IMR-90 (cell line): ENCODE results near the gene RASL10B. TPM values are rescaled to one million over a fixed set of nuclear protein-coding genes. Genes with fewer than 3 reads are reported as not detected.

Experiments
- ATAC-seq: fragments of 200-7000 bp; cut with Tn5 transposase; 2 replicates; pipeline ENCODE4 v1.9.1; 2020; ENCODE audit warnings: low read depth, mild to moderate bottlenecking, moderate library complexity
- BruUV-seq: library from RNA; stranded (reverse); fragments of 400-500 nt; replicated peaks from 2 replicates; lab custom pipeline; 2021; lab: Mats Ljungman, UMichigan
- CTCF ChIA-PET: fragments of 300-600 bp; formaldehyde crosslinking; extraction: SDS; loops from one replicate; lab custom pipeline; 2021; ENCODE audit warnings: antibody characterized with exemption; lab: Yijun Ruan, JAX
- POLR2A ChIA-PET: fragments of 300-600 bp; sonication (Branson Sonifier 250); formaldehyde crosslinking; loops from one replicate; lab custom pipeline; 2022; ENCODE audit warnings: antibody characterized with exemption; ENCODE audit not compliant: unreplicated experiment; lab: Charles Lee
- DNase-seq: peaks from one replicate; pipeline ENCODE4 v3.0.0; 2013
- H2AFZ ChIP-seq: replicated peaks from 2 replicates; pipeline ENCODE3; 2013; ENCODE audit warnings: low read length, mild to moderate bottlenecking; ENCODE audit not compliant: poor library complexity
- H2AK5ac ChIP-seq: 2 replicates; pipeline ENCODE4 v1.6.1; 2013; ENCODE audit warnings: low read depth, low read length, inconsistent platforms
- H2AK9ac ChIP-seq: replicated peaks from 2 replicates; pipeline ENCODE3; 2013; ENCODE audit warnings: mild to moderate bottlenecking, low read depth, low read length, moderate library complexity; ENCODE audit not compliant: poor library complexity
- H2BK120ac ChIP-seq: 2 replicates; pipeline ENCODE4 v1.6.1; 2013; ENCODE audit warnings: low read depth, low read length, inconsistent platforms
- H2BK15ac ChIP-seq: 3 replicates; pipeline ENCODE4 v1.6.1; 2013; ENCODE audit warnings: low read depth, low read length, inconsistent platforms
- H2BK20ac ChIP-seq: 2 replicates; pipeline ENCODE4 v1.6.1; 2013; ENCODE audit warnings: low read depth, mild to moderate bottlenecking, inconsistent platforms, low read length, moderate library complexity
- H2BK5ac ChIP-seq: 2 replicates; pipeline ENCODE4 v1.6.1; 2013; ENCODE audit warnings: mild to moderate bottlenecking, low read depth, low read length, inconsistent platforms; ENCODE audit not compliant: poor library complexity, severe bottlenecking
- H3K14ac ChIP-seq: replicated peaks from 2 replicates; pipeline ENCODE4 v1.6.1; 2013; ENCODE audit warnings: low read depth, low read length, inconsistent platforms
- H3K18ac ChIP-seq: 2 replicates; pipeline ENCODE4 v1.6.1; 2013; ENCODE audit warnings: low read depth, low read length, control low read depth
- H3K23ac ChIP-seq: 2 replicates; pipeline ENCODE4 v1.6.1; 2013; ENCODE audit warnings: low read depth, low read length, inconsistent platforms
- H3K27ac ChIP-seq: 2 replicates; pipeline ENCODE4 v1.5.1; 2013; ENCODE audit warnings: mild to moderate bottlenecking, control low read depth, low read length; ENCODE audit not compliant: insufficient read depth
- H3K27me3 ChIP-seq: 2 replicates; pipeline ENCODE4 v1.6.1; 2013; ENCODE audit warnings: low read length; ENCODE audit not compliant: control insufficient read depth, insufficient read depth
- H3K36me3 ChIP-seq: 2 replicates; pipeline ENCODE4 v1.6.1; 2013; ENCODE audit warnings: low read length, mixed read lengths; ENCODE audit not compliant: control insufficient read depth, insufficient read depth
- H3K4ac ChIP-seq: 2 replicates; pipeline ENCODE4 v1.6.1; 2013; ENCODE audit warnings: low read depth, low read length, inconsistent platforms
- H3K4me1 ChIP-seq: 2 replicates; pipeline ENCODE4 v1.6.1; 2013; ENCODE audit warnings: low read length, mixed read lengths; ENCODE audit not compliant: control insufficient read depth, insufficient read depth
- H3K4me2 ChIP-seq: 2 replicates; pipeline ENCODE4 v1.6.1; 2013; ENCODE audit warnings: low read depth, mild to moderate bottlenecking, control low read depth, low read length, moderate library complexity
- H3K4me3 ChIP-seq: 2 replicates; pipeline ENCODE4 v1.5.1; 2013; ENCODE audit warnings: low read depth, mild to moderate bottlenecking, control low read depth, low read length, moderate library complexity; ENCODE audit not compliant: insufficient read depth
- H3K56ac ChIP-seq: 2 replicates; pipeline ENCODE4 v1.6.1; 2013; ENCODE audit warnings: low read length, inconsistent platforms; ENCODE audit not compliant: insufficient read depth; ENCODE audit errors: extremely low read depth
- H3K79me1 ChIP-seq, 2 experiments: 2 replicates each; pipeline ENCODE4 v1.6.1; 2013; ENCODE audit warnings: low read length in 2 of 2, inconsistent platforms in 1 of 2, low read depth in 1 of 2
- H3K9ac ChIP-seq: 2 replicates; pipeline ENCODE4 v1.6.1; 2013; ENCODE audit warnings: low read depth, low read length, control low read depth
- H3K9me1 ChIP-seq: 2 replicates; pipeline ENCODE4 v1.6.1; 2013; ENCODE audit warnings: low read length, inconsistent platforms; ENCODE audit not compliant: insufficient read depth
- H3K9me3 ChIP-seq: 2 replicates; pipeline ENCODE4 v1.6.1; 2013; ENCODE audit warnings: low read length; ENCODE audit not compliant: control insufficient read depth, insufficient read depth
- H4K20me1 ChIP-seq: 2 replicates; pipeline ENCODE4 v1.6.1; 2013; ENCODE audit warnings: low read length, inconsistent platforms; ENCODE audit not compliant: insufficient read depth
- H4K5ac ChIP-seq: 2 replicates; pipeline ENCODE4 v1.6.1; 2013; ENCODE audit warnings: mild to moderate bottlenecking, low read depth, low read length, control low read depth
- H4K8ac ChIP-seq, 2 experiments: 2 replicates each; pipeline ENCODE4 v1.6.1; 2013; ENCODE audit warnings: low read depth in 2 of 2, low read length in 2 of 2, control low read depth in 1 of 2, inconsistent platforms in 1 of 2
- H4K91ac ChIP-seq: 2 replicates; pipeline ENCODE4 v1.6.1; 2013; ENCODE audit warnings: low read depth, low read length, inconsistent platforms; ENCODE audit not compliant: insufficient read depth
- BHLHE40 ChIP-seq: fragments of 150-350 bp; IDR thresholded peaks from 2 replicates; pipeline ENCODE4 v1.6.1; 2016; ENCODE audit warnings: mild to moderate bottlenecking, low read depth, low read length
- CEBPB ChIP-seq: IDR thresholded peaks from 2 replicates; pipeline ENCODE4 v1.6.1; 2012; ENCODE audit warnings: low read depth, low read length, improper control_type of control experiment
- CHD1 ChIP-seq: IDR thresholded peaks from 2 replicates; pipeline ENCODE4 v1.6.1; 2012; ENCODE audit warnings: low read depth, low read length, improper control_type of control experiment
- CTCF ChIP-seq: conservative IDR thresholded peaks from 2 replicates; pipeline ENCODE4 v1.5.1; 2012; ENCODE audit warnings: mild to moderate bottlenecking, low read depth, low read length, improper control_type of control experiment
- ELK1 ChIP-seq: fragments of 150-350 bp; IDR thresholded peaks from 2 replicates; pipeline ENCODE4 v1.6.1; 2016; ENCODE audit warnings: low read depth, mild to moderate bottlenecking, low read length, moderate library complexity, borderline replicate concordance
- FOS ChIP-seq: fragments of 150-350 bp; IDR thresholded peaks from 2 replicates; pipeline ENCODE4 v1.6.1; 2016; ENCODE audit warnings: low read depth, low read length
- MXI1 ChIP-seq: IDR thresholded peaks from 2 replicates; pipeline ENCODE4 v1.6.1; 2012; ENCODE audit warnings: low read depth, mild to moderate bottlenecking, low read length, moderate library complexity, borderline replicate concordance
- POLR2A ChIP-seq: IDR thresholded peaks from 2 replicates; pipeline ENCODE4 v1.6.1; 2012; ENCODE audit warnings: mild to moderate bottlenecking, low read depth, low read length
- RCOR1 ChIP-seq: IDR thresholded peaks from 2 replicates; pipeline ENCODE4 v1.6.1; 2012; ENCODE audit warnings: mild to moderate bottlenecking, low read length, improper control_type of control experiment; ENCODE audit not compliant: insufficient replicate concordance
- USF2 ChIP-seq: fragments of 150-350 bp; IDR thresholded peaks from 2 replicates; pipeline ENCODE4 v1.6.1; 2017; ENCODE audit warnings: mild to moderate bottlenecking, antibody characterized with exemption, low read length, low read depth
- WGBS, 2 experiments: methylation state at CpG; one replicate each; pipeline versions ENCODE4 v1.1.5 to v1.1.7; 2013; ENCODE audit warnings: missing lambda C conversion rate in 2 of 2; ENCODE audit not compliant: insufficient read length in 1 of 2; ENCODE audit errors: extremely low coverage in 2 of 2; 5-methylcytosine and 5-hydroxymethylcytosine counted together
- dilution Hi-C: fragments of 300-500 bp; cut with HindIII; formaldehyde crosslinking; loops from one replicate; pipeline ENCODE4 v1.14.3; 2018; ENCODE audit warnings: low sequenced_read_pairs; ENCODE audit not compliant: unreplicated experiment
- in situ Hi-C: fragments of 300-500 bp; cut with MboI; formaldehyde crosslinking; loops from 3 replicates; pipeline ENCODE4 v1.14.3; 2019; ENCODE audit warnings: low sequenced_read_pairs, inconsistent platforms, mixed read lengths
- intact Hi-C: fragments of 100-400 bp; cut with micrococcal nuclease; formaldehyde crosslinking; loops from 2 replicates; pipeline ENCODE4 v1.10.0; 2022
- polyA plus RNA-seq, 3 experiments: library from polyadenylated mRNA; depleted of rRNA; stranded (reverse); fragments of >200 nt; gene quantifications; 2 replicates each; pipeline ENCODE4 v1.2.3, GENCODE V29; 2012; ENCODE audit warnings: low replicate concordance in 1 of 3
- total RNA-seq: library from RNA; depleted of rRNA; stranded (reverse); fragments of >200 nt; gene quantifications from 2 replicates; pipeline ENCODE4 v1.2.3, GENCODE V29; 2012

Gene RASL10B
- total and polyA plus RNA-seq, 2 of the 4 experiments (the other 2 are of a cell fraction): 4.1 to 4.7 TPM

GRCh38 chr17:35778641-35779196 lies 47.3 kb downstream of the RASL10B start:
- Histone ChIP-seq H2BK120ac (peak overlapping the region; percentile 61), H4K20me1 (no peaks in the 10 kb centered on the region), H3K18ac (peak overlapping the region; percentile 48), H2BK15ac (peak overlapping the region; percentile 63; the same call in 2 of the 3 replicates), H3K27me3 (peaks cover 32% of the 10 kb centered on the region), H2BK20ac (peak overlapping the region; percentile 96), H3K9me3 (no peaks in the 10 kb centered on the region), H3K14ac (peak overlapping the region; percentile 34; the same call in 1 of the 2 replicates), H3K9ac (no peak overlapping the region), H3K27ac (peak overlapping the region; percentile 22; the same call in 1 of the 2 replicates), H3K79me1 (no peaks in the 10 kb centered on the region), H4K91ac (peak overlapping the region; percentile 63), H2BK5ac (no peak overlapping the region), H3K23ac (0 out of 2 replicates have a peak overlapping the region, but pooled peaks have one; percentile 13), H2AK9ac (peak overlapping the region; percentile 74), H4K5ac (no peak overlapping the region; the same call in 1 of the 2 replicates), H3K56ac (no peak overlapping the region), H2AK5ac (peak overlapping the region; percentile 66), H3K4ac (peak overlapping the region; percentile 71), H4K8ac (no peak overlapping the region), H2AFZ (no peak overlapping the region), H3K4me2 (peak overlapping the region; percentile 7; the same call in 1 of the 2 replicates), H3K4me3 (no peak overlapping the region), H3K36me3 (no peaks in the 10 kb centered on the region), H3K4me1 (peaks cover 29% of the 10 kb centered on the region), H3K9me1 (peaks cover 16% of the 10 kb centered on the region)
- intact Hi-C loops (no loop called here), dilution Hi-C loops (no loop called here), in situ Hi-C loops (no loop called here)
- ChIA-PET CTCF (interaction anchor here (1.0 kb wide), 2 partner anchors 20 to 26 kb away, joined by 3 read pairs; no protein-coding TSS in a partner anchor), POLR2A (no interaction called here)
- DNase-seq: no peak
- ATAC-seq: no peak
- WGBS, 2 experiments: 84% methylated on average over 10 of the region's 16 CpGs; no CpG with 5 or more reads in 1 of the 2 experiments
- TF ChIP-seq ELK1 (no peak), MXI1 (no peak), RCOR1 (no peak), BHLHE40 (no peak), POLR2A (no peak), CEBPB (no peak), CHD1 (no peak), CTCF (no peak), USF2 (no peak), FOS (no peak)
- BruUV-seq: no TSS peak
